Metanephros (tissue), 1 donor: Measurements from ENCODE around the gene PLSCR2. TPM values are rescaled to one million over a fixed set of nuclear protein-coding genes. Genes with fewer than 3 reads are reported as not detected.

Experiments
- total RNA-seq: library from RNA; depleted of rRNA; stranded (reverse); fragments of >200 nt; gene quantifications from one replicate; pipeline ENCODE4 v1.2.3, GENCODE V29; 2014

PLSCR2 gene, protein sequence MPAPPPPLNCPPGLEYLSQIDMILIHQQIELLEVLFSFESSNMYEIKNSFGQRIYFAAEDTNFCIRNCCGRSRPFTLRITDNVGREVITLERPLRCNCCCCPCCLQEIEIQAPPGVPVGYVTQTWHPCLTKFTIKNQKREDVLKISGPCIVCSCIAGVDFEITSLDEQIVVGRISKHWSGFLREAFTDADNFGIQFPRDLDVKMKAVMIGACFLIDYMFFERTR
- total RNA-seq: 0.47 TPM

DNA sequence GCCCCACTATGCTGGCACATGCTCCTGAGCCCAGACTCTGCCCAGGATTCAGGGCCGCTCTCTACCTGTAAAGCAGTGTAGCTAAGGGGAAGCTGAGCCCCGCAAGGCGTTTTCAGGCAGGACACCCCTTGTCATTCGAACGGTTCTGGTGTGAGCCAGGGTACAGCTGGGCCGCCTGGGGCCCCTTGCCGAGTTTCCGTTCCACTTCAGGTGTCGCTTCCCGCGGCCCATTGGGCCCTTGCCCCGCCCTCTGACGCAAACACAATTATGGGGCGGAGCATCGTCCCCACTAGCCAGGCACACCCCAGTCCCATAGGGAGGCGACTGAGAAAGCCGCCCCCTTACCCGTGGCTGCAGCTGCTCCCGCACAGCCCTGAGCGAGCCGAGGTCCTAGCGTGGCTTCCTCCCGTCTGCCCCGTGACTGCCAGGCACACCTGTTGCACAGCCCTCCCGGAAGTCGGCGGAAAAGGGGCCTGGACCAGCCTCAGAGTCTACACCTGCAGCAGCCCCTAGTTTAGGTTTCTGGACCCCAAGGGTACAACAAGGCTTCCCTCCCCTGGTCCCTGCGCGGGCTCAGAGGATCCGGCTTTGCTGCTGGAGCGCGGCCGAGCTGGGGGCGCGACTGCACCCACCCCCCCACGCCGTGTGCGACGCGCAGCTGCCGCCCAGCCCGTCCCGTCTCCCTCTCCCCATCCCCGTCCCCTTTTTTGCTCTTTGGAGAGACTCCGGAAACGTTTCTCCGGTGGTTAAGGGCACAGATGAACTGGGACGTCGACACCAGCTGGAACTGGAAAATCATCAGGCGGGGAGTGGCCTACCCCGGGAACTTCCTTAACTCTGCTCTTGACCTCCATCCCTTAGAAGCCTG, at the start of gene PLSCR2:
TSS of gene PLSCR2 (minus strand) at position 412 of the 868 bp plus-strand sequence. CDS start 9,657 bp downstream, outside the sequence.

Other genes with a start within 250 kb of the PLSCR2 start
- gene PLSCR4, start 218.5 kb downstream of the PLSCR2 start, total RNA-seq: 32.8 TPM
- gene PLSCR1, start 75.0 kb upstream of the PLSCR2 start, total RNA-seq: 82.3 TPM
- gene PLSCR5, start 135.8 kb upstream of the PLSCR2 start, total RNA-seq: not detected